Activated CD4-positive, CD25-positive, alpha-beta regulatory T cell treated with anti-CD3 and anti-CD28 coated beads, Interleukin-2, amount 50 U/mL, for 16 hours (primary cell): ENCODE results near the gene CHRNA4.

Source experiments
- DNase-seq: peaks from one replicate; pipeline ENCODE4 v3.0.0-alpha.2; 2020; ENCODE audit warnings: low read depth, low spot score

The CHRNA4 gene

GRCh38 chr20:63321148-63321831 lies 39.9 kb downstream of the CHRNA4 start:
- DNase-seq = no peak

- no peak for DNase-seq
Observed at GRCh38 chr20:63320616-63321147, 40.5 kb downstream of the CHRNA4 start.

- DNase-seq = no peak
Observed at GRCh38 chr20:63320041-63320511, 41.1 kb downstream of the CHRNA4 start.

- no peak for DNase-seq
Observed at GRCh38 chr20:63319164-63320040, 41.7 kb downstream of the CHRNA4 start.

- DNase-seq = no peak
Observed at GRCh38 chr20:63318391-63319163, 42.6 kb downstream of the CHRNA4 start.

GRCh38 chr20:63317601-63318291 lies 43.4 kb downstream of the CHRNA4 start:
- no peak for DNase-seq

GRCh38 chr20:63317061-63317460 lies 44.1 kb downstream of the CHRNA4 start:
- no peak for DNase-seq

GRCh38 chr20:63316502-63316921 lies 44.6 kb downstream of the CHRNA4 start:
- no peak for DNase-seq

- DNase-seq = no peak
Observed at GRCh38 chr20:63315731-63316491, 45.2 kb downstream of the CHRNA4 start.

GRCh38 chr20:63315240-63315689 lies 45.9 kb downstream of the CHRNA4 start:
- DNase-seq = no peak

- DNase-seq = no peak
Observed at GRCh38 chr20:63314566-63315239, 46.4 kb downstream of the CHRNA4 start.

GRCh38 chr20:63314015-63314471 lies 47.1 kb downstream of the CHRNA4 start:
- no peak for DNase-seq

- DNase-seq = no peak
Observed at GRCh38 chr20:63313349-63314014, 47.7 kb downstream of the CHRNA4 start.

- no peak for DNase-seq
Observed at GRCh38 chr20:63312690-63313348, 48.3 kb downstream of the CHRNA4 start.

GRCh38 chr20:63312273-63312672 lies 48.9 kb downstream of the CHRNA4 start:
- no peak for DNase-seq

GRCh38 chr20:63311833-63312243 lies 49.3 kb downstream of the CHRNA4 start:
- DNase-seq = no peak

- no peak for DNase-seq
Observed at GRCh38 chr20:63311186-63311832, 49.8 kb downstream of the CHRNA4 start.
